SW 1271 (cell line): ENCODE results near the gene RFTN2.
A peak's percentile ranks its signal among the peaks of the same experiment; 100 is the strongest.
"Not testable (repeated sequence)": the region's sequence is repeated elsewhere in the genome, so short reads cannot be mapped to it uniquely, and the experiment has no call there.

Experiments used
- DNase-seq, 2 experiments: peaks; one replicate each; lab custom pipeline; 2025; lab: John Stamatoyannopoulos, UW

Gene RFTN2, protein sequence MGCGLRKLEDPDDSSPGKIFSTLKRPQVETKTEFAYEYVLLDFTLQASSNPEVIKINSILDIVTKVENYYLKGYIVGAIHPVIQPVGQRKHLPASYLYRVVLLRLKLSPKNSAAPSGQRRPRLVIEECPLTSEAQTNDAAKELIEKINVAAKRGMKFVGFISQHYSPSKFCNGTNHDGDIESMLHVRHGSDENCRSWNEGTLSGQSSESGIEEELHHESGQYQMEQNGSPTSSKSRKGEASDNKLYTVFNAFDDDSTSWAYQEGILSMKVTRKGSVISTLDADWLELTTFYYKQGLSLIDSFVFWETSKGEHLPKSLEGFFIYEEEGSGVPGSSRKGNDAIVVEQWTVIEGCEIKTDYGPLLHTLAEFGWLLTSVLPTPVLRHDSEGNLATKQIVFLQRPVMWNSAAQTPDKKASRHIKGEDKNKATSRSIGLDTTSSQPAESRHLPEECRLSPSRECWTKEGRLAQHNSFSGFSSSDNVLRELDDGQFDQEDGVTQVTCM

DNA sequence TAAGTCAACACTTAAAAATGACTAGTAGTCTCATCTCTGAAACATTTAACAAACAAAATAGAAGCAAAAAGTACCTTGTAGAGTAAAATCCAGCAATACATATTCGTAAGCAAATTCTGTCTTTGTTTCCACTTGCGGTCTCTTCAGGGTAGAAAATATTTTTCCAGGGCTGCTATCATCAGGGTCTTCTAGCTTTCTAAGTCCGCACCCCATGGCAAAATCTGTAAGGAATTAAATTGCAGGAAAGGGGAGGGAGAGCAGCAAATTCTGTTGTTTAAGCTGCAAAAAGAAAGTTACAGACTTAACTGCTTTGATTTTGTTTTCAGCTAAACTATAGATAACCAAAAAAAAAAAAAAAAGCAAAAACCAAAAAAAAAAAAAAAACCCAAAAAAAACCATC, at the start of gene RFTN2:
Gene RFTN2, minus strand, starts transcription at position 342 of the 400 bp plus-strand sequence. Its CDS starts 129 bp downstream, at position 213.
- no peak for DNase-seq

DNA sequence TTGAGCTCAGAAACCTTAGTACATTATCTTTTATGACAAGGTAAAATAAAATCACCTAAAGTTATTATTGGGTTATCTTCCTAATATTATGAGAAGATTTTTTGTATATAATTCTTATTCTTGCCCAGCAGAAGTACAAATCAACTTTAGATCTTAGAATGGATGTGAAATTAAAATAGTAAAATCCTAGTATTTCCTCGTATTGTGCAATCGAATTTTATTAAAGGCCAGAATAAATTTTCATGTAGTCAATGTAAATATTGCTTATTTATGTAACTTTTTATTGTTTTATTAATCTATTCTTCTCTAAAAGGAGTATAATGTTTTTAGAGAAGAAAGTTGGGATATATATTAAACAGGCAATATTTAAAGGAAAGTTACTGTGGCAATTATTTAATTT, 42.5 kb upstream of the RFTN2 start:
- DNase-seq = no peak

DNA sequence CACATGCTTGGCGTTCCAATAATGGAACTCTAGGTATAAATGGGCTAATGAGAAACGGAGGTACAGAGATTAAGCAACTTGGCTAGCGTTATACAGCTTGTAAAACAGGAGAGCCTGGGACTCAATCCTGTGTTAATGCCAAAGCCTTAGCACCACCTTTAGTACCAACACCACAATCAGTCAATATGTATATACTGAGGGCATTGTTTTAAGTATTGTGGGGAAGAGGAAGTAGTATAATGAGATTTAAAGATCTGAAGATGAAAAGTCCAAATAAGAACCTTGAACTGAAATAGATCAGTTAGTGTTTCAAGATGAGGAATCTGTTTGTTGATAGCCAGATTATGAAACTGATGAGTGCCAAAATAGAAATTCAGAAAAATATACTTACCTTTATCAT, 37.9 kb upstream of the RFTN2 start:
- no peak for DNase-seq

DNA sequence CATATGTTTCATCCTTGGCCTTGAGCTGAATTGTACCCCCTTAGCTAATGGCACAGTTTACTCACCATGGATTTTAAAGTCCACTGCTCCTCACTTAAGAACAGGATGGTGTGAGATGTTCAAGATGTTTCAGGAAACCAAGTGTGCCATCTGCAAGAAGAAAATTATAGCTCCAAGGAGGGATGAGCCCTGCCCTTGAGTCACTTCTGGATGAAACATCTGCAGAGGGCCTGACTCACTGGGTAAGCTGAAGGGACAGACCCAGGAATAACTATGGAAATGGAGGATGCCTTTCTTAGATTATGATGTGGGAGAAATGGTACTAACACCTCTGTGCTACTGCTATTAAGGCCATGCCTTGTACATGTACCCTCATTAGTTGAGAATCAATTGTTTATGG, 36.2 kb upstream of the RFTN2 start:
- no peak for DNase-seq

DNA sequence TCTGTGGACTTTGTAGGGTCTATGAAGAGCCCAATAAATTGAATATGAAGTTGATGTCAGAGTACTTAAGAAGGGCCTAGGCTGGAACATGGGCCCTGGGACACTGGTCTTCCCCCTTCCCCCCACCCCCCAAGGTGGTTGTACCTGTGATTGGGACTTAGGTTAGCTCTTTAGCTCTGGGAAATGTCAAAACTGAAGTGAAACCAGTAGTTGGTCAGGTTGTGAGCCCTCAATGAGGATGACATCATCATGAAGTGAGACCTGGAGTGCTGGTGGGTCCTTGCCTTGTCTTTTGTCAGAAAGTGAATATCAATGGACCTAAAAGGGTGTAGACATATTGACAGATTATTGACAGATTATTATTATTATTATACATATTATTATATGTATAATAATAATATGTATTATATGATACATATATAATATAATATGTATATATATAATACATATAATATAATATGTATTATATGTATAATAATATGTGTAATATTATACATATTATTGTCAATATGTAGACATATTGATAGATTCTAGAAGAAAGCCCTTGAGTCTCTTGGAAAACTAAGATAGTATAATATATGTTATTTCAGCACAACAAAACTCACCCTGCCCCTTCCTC, 35.1 kb upstream of the RFTN2 start:
- no peak for DNase-seq

DNA sequence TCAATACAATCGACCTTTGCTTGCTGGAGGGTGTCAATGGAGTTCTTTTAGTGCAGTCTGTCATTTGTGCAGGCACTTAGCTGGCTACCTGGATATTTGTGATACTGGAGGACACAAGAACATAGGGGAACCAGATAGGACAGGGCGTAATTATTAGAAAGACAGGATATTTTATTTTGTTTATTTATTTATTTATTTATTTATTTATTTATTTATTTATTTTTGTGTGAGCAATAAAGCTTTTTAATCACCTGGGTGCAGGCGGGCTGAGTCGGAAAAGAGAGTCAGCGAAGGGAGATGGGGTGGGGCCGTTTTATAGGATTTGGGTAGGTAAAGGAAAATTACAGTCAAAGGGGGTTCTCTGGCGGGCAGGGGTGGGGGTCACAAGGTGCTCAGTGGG, 33.8 kb upstream of the RFTN2 start:
- DNase-seq = not testable (repeated sequence)

DNA sequence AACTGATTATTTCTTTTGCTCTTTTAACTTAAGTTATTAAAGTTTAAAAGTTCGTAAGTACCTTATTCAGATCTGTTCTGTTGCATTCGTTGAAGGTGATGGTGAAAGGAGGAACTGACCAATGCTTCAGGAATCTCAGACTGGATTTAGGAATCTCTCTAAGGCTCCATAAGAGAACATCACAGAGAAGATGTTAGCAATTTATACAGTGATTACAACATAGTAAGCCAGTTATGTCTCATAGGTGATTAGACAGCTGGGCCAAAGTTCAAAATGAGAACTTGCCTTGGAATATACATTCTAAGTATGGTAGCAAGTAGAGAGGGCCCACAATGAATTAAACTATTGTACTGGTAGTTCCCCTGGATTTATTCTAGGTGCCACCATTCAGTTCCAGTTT, 32.9 kb upstream of the RFTN2 start:
- DNase-seq = peak in 1 of 2 experiments; percentile 11

DNA sequence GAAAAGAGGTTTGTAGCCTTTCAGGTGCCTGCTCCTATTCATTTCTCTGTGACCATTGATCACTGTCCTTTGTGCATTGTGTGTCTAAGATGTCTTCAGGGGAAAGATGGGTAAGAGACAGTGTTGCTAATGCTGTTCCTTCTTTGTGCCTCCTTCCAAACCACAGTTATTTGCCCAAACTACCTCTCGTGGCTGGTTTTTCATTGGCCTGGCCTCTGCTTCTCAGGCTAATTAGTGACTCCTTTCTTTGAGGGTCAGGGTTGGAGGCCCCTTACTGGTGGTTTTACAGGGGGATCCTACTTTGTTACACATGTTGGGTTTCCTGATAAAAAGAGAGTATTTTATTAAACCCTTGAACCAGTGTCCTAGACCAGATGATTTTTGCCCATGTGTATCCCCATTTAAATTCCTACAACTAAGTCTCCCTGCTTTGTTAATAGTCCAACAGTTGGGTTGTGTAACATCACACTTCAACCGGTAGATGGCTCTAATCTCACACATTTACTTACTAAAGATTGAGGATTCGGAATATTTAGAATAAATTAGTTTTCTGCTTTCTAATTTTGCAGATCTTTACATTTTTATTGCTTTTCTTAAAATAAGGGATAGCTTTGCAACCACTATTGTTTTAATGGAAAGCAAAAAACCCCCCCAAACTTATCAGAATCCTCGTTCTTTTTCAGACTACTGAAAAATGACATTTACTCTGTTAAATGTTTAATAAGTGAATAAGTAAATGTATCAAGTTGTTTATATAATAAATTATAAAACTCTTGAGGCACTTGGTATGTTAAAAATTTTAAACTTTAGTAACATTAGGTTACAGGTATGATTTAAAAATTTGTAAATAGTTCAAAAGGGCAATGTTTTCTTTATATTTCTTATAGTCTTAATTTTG, 32.2 kb upstream of the RFTN2 start:
- DNase-seq = peak in 1 of 2 experiments; percentile 63

DNA sequence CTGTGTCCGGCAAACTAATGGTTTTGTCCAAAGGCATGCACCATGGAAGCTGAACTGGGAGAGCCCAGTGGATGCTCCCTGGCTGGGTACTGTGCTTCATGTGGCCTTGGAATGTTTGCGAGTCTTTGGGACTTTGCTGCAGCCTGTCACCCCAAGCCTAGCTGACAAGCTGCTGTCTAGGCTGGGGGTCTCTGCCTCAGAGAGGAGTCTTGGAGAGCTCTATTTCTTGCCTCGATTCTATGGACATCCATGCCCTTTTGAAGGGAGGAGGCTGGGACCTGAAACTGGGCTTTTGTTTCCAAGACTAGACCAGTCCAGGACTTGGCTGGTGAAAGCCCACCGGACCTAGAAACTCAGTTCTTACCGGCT, 31.4 kb upstream of the RFTN2 start:
- no peak for DNase-seq

DNA sequence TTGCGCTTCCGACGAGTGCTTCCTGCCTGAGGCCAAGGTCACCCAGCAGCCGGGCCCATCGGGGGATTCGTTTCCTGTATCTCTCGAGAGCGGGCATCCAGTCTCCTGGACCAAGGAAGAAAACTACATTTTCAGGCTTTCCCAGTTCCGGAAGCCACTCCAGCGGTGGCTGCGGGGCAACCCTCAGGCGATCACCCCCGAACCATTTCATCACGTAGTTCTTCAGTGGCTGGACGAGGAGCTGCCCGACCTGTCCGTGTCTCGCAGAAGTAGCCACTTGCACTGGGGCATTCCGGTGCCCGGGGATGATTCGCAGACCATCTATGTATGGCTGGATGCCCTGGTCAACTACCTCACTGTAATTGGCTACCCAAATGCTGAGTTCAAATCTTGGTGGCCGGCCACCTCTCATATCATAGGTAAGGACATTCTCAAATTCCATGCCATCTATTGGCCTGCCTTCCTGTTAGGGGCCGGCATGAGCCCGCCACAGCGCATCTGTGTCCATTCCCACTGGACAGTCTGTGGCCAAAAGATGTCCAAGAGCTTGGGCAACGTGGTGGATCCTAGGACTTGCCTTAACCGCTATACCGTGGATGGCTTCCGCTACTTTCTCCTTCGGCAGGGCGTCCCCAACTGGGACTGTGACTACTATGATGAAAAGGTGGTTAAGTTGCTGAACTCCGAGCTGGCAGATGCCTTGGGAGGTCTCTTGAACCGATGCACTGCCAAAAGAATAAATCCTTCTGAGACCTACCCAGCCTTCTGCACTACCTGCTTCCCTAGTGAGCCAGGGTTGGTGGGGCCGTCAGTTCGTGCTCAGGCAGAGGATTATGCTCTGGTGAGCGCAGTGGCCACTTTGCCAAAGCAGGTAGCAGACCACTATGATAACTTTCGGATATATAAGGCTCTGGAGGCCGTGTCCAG, 30.8 kb upstream of the RFTN2 start:
- peak in 1 of 2 experiments; percentile 31 for DNase-seq

DNA sequence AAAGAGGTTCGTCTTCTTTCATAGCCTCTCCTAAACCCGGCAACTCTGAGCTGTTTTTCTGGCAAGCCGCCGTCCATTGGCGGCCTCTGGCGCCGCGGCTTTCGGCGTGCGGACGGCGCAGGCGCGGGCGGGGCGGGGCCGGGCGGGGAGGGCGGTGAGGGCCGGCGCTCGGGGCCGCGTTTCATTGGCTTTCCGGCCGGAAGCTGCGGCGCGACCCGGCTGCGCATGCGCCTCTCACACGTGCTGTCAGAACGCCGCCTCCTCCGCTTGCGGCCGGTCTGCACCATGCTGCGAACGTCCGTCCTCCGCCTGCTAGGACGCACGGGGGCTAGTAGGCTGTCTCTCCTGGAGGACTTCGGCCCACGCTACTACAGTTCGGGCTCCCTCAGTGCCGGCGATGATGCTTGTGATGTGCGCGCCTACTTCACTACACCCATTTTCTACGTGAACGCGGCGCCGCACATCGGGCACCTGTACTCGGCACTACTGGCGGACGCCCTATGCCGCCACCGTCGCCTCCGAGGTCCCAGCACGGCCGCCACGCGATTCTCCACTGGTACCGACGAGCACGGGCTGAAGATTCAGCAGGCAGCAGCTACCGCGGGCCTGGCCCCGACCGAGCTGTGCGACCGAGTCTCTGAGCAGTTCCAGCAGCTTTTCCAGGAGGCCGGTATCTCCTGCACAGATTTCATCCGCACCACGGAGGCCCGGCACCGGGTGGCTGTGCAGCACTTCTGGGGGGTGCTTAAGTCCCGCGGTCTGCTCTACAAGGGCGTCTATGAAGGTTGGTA, 29.9 kb upstream of the RFTN2 start, which contains the start of gene MARS2:
Gene MARS2, plus strand, starts transcription at position 249 of the 791 bp plus-strand sequence. Its CDS starts 37 bp downstream, at position 286.
- DNase-seq = peak; percentile 72 to 85

DNA sequence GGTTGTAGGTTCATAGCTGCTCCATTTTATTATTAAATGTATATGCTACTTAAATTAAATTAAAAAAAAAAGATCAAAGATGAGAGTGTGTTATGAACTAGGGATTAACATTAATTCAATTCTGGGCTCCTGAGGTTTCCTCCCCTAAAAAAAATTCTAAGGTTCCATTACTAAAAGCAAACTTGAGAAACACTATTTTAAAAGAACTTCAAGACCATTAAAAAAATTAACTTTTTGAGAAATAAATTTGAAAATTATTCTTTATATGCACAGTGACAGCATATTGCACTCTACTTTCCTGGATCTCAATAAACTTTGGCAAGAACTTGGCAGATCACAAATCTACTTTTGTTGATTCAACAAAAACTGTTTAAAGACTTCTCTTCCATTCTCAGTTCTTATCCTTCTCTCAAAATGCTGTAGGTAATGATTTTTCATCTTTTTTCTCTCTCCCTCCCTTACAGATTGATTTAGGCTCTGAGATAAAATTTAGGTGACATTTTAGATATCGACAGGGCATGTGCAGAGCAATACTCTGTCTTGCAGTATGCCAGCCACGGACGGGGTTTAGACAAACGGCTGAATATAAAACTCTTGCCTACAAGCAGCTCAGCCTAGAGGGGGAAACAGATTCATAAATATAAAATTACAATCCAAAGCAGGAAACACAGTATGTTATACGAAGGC, 29.2 kb upstream of the RFTN2 start:
- DNase-seq = no peak

DNA sequence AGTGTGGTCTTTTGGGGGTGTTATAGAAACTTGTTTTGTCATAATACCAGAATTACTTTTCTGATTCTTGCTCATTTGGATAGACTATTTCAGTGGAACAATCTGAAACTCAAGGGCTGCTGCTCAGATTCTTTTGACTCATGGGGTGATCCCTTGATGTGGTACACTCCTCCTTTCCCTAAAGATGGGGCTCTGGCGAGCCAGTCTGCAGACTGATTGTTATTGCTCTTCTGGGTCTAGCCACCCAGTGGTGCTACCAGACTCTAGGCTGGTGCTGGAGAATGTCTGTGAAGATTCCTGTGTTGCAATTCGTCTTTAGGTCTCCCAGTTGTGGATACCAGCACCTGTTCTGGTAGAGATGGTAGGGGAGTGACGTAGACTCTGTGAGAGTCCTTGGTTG, 25.6 kb upstream of the RFTN2 start:
- no peak for DNase-seq

DNA sequence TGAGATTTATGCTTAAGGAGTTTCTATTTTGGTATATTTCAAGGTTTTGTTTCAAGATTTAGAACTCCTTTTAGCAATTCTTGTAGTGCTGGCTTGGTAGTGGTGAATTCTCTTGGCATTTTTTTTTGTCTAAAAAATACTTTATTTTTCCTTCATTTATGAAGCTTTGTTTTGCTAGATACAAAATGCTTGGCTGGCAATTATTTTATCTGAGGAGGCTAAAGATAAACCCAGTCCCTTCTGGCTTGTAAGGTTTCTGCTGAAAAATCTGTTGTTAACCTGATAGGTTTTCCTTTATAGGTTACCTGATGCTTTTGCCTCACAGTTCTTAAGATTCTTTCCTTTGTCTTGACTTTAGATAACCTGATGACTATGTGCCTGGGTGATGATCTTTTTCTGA, 24.3 kb upstream of the RFTN2 start:
- DNase-seq = not testable (repeated sequence)

DNA sequence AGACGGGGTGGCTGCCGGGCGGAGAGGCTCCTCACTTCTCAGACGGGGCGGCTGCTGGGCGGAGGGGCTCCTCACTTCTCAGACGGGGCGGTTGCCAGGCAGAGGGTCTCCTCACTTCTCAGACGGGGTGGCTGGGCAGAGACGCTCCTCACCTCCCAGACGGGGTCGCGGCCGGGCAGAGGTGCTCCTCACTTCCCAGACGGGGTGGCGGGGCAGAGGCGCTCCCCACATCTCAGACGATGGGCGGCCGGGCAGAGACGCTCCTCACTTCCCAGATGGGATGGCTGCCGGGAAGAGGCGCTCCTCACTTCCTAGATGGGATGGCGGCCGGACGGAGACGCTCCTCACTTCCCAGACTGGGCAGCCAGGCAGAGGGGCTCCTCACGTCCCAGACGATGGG, 21.2 kb upstream of the RFTN2 start:
- not testable (repeated sequence) for DNase-seq

DNA sequence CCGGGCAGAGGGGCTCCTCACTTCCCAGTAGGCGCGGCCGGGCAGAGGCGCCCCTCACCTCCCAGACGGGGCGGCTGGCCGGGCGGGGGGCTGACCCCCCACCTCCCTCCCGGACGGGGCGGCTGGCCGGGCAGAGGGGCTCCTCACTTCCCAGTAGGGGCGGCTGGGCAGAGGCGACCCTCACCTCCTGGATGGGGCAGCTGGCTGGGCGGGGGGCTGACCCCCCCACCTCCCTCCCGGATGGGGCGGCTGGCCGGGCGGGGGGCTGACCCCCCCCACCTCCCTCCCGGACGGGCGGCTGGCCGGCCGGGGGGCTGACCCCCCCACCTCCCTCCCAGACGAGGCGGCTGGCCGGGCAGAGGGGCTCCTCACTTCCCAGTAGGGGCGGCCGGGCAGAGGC, 20.6 kb upstream of the RFTN2 start:
- DNase-seq = not testable (repeated sequence)

DNA sequence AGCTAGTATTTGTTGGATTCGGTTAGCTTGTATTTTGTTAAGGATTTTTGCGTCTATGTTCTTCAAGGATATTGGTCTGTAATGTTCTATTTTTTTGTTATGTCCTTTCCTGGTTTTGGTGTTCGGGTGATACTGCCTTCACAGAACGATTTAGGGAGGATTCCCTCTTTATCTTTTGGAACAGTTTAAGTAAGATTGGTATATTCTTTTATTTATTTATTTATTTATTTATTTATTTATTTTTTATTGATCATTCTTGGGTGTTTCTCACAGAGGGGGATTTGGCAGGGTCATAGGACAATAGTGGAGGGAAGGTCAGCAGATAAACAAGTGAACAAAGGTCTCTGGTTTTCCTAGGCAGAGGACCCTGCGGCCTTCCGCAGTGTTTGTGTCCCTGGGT, 19.8 kb upstream of the RFTN2 start:
- not testable (repeated sequence) for DNase-seq

DNA sequence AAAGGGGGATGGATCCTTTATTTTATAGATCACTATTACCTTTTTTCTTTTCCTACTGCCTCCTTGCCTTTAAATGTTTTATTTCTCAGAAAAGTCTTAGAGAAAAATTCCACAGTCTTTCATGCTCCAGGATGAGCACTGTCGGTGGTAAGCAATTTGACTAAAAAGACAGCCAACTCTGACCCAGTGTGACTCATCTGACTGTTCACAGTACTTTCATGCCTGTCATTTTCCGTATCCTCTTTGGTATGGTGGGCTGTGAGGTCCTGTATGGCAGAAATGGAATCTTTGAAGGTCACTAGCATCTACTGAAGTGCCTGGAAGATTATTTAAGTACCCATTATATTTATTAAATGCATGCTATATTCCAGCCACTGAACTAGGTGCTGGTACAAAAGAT, 2.1 kb upstream of the RFTN2 start:
- no peak for DNase-seq

DNA sequence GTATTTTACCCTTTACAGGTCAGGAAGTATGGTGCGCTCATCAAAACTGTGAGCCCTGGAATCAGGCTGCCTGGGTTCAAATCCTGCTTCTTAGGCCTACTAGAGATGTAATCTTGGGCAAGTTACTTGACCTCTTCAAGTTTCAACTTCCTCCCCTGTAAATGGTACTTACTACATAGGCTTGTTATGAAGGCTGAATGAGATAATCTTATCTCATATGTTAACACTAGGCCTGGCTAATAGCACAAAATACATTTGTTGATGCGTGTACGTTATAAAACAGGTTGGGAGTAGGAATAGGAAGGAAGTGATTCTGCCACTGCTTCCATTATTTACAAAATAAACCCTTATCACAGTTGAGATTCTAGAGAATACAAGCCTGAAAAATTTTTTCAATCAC, 1.7 kb upstream of the RFTN2 start:
- DNase-seq = no peak

DNA sequence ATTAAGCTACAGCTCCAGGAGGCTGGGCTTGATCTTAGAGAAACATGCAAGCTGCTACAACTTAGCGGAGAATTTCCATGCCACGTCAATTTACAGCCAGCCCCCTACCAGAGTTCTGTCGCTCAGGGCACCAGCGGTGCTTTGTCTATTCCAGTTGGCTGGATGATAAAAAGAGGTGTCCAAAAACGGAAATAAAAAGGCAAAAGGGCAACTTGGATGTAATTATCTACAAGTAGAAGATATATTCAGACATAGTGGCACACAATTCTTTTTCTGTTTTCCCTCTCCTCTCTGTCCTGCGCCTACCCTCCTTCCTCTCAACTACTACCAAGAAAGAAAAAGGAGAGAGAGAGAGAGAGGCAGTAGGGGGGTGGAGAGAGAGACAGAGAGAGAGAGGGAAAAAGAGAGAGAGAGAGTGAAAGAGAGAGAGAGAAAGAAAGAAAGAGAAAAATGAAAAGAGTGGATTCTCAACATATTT, 363 bp upstream of the RFTN2 start:
- no peak for DNase-seq
